A673 (cell line): ENCODE results near the gene CD3D. TPM values are rescaled to one million over a fixed set of nuclear protein-coding genes. Genes with fewer than 3 reads are reported as not detected.

Source experiments
- BruUV-seq: library from RNA; stranded (reverse); fragments of 400-500 nt; replicated peaks from 2 replicates; lab custom pipeline; 2021; lab: Mats Ljungman, UMichigan
- CTCF ChIA-PET: fragments of 300-600 bp; sonication (Branson Sonifier 250); formaldehyde crosslinking; loops from one replicate; lab custom pipeline; 2022; ENCODE audit warnings: antibody characterized with exemption; lab: Charles Lee
- POLR2A ChIA-PET: fragments of 300-600 bp; sonication (Branson Sonifier 250); formaldehyde crosslinking; loops from one replicate; lab custom pipeline; 2022; ENCODE audit warnings: antibody characterized with exemption; ENCODE audit not compliant: low non-redundant PET; lab: Charles Lee
- DNase-seq: peaks from one replicate; pipeline ENCODE4 v3.0.0-alpha.2; 2015; ENCODE audit warnings: low spot score
- H3K27ac ChIP-seq: fragments of 200-600 bp; sonication (generic); 2 replicates; pipeline ENCODE4 v1.5.1; 2016; ENCODE audit warnings: mixed run types, low read depth, mild to moderate bottlenecking, mixed read lengths, antibody characterized with exemption, low read length; ENCODE audit not compliant: poor library complexity, severe bottlenecking
- H3K27me3 ChIP-seq: fragments of 200-600 bp; sonication (generic); replicated peaks from 2 replicates; pipeline ENCODE4 v1.6.1; 2017; ENCODE audit warnings: mixed run types, low read depth, mild to moderate bottlenecking, mixed read lengths, antibody characterized with exemption, low read length; ENCODE audit not compliant: insufficient read depth, poor library complexity
- H3K36me3 ChIP-seq: fragments of 200-600 bp; sonication (generic); 2 replicates; pipeline ENCODE4 v1.6.1; 2016; ENCODE audit warnings: mixed run types, mild to moderate bottlenecking, mixed read lengths, antibody characterized with exemption, low read length; ENCODE audit not compliant: insufficient read depth, poor library complexity, severe bottlenecking
- H3K4me1 ChIP-seq: fragments of 200-600 bp; sonication (generic); 2 replicates; pipeline ENCODE4 v1.6.1; 2017; ENCODE audit warnings: mixed run types, mild to moderate bottlenecking, mixed read lengths, antibody characterized with exemption, low read length; ENCODE audit not compliant: insufficient read depth, poor library complexity, severe bottlenecking
- H3K4me3 ChIP-seq: fragments of 200-600 bp; sonication (generic); 2 replicates; pipeline ENCODE4 v1.5.1; 2016; ENCODE audit warnings: low read depth, mixed run types, mild to moderate bottlenecking, mixed read lengths, low read length; ENCODE audit not compliant: poor library complexity, severe bottlenecking
- H3K9me3 ChIP-seq: fragments of 200-600 bp; sonication (generic); 2 replicates; pipeline ENCODE4 v1.6.1; 2016; ENCODE audit warnings: mixed run types, low read depth, mild to moderate bottlenecking, mixed read lengths, antibody characterized with exemption, low read length; ENCODE audit not compliant: poor library complexity, severe bottlenecking
- CTCF ChIP-seq: fragments of 300-800, 200-600 bp; sonication (generic); conservative IDR thresholded peaks from 2 replicates; pipeline ENCODE4 v1.5.1; 2017; ENCODE audit warnings: low read depth, mild to moderate bottlenecking, antibody characterized with exemption, low read length, moderate library complexity, mixed read lengths
- EZH2 ChIP-seq: fragments of 200-600 bp; sonication (generic); IDR thresholded peaks from 2 replicates; pipeline ENCODE4 v1.6.1; 2017; ENCODE audit warnings: borderline replicate concordance, low read depth, mild to moderate bottlenecking, mixed read lengths, antibody characterized with exemption, low read length; ENCODE audit not compliant: poor library complexity, severe bottlenecking
- intact Hi-C: fragments of 100-400 bp; cut with micrococcal nuclease; formaldehyde crosslinking; loops from one replicate; pipeline ENCODE4 v1.10.0; 2022; ENCODE audit not compliant: unreplicated experiment
- total RNA-seq: library from RNA; stranded (reverse); gene quantifications from 2 replicates; pipeline ENCODE4 v1.2.3, GENCODE V29; 2021

CD3D gene
- total RNA-seq, 1 experiment from 2014 or later, result not detected

DNA sequence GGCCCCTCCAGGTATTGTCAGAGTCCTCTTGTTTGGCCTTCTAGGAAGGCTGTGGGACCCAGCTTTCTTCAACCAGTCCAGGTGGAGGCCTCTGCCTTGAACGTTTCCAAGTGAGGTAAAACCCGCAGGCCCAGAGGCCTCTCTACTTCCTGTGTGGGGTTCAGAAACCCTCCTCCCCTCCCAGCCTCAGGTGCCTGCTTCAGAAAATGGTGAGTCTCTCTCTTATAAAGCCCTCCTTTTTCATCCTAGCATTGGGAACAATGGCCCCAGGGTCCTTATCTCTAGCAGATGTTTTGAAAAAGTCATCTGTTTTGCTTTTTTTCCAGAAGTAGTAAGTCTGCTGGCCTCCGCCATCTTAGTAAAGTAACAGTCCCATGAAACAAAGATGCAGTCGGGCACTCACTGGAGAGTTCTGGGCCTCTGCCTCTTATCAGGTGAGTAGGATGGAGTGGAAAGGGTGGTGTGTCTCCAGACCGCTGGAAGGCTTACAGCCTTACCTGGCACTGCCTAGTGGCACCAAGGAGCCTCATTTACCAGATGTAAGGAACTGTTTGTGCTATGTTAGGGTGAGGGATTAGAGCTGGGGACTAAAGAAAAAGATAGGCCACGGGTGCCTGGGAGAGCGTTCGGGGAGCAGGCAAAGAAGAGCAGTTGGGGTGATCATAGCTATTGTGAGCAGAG is 37.8 kb downstream of the CD3D start, which contains the start of gene CD3E:
TSS of gene CD3E (plus strand) at position 163 of the 681 bp plus-strand sequence. CDS start at position 386, 223 bp downstream.
- no peak within 1 kb of the TSS for H3K4me3 ChIP-seq
- no peaks in the 10 kb centered on the region for H3K36me3 ChIP-seq
- intact Hi-C loops, result no loop called here
- POLR2A ChIA-PET, result interaction anchor here (0.6 kb wide), 1 partner anchor 256 kb away, joined by 3 read pairs; no protein-coding TSS in a partner anchor
- no peak for TF ChIP-seq EZH2
- TF ChIP-seq CTCF, result no peak
- DNase-seq, result no peak
- CTCF ChIA-PET, result no interaction called here
- no peak within 1 kb of the TSS for H3K27ac ChIP-seq
- no peaks in the 10 kb centered on the region for H3K4me1 ChIP-seq
- no TSS peak for BruUV-seq
- no peaks in the 10 kb centered on the region for H3K9me3 ChIP-seq
- H3K27me3 ChIP-seq, result peaks cover 46% of the 10 kb centered on the region

- Histone ChIP-seq H3K36me3 (no peaks in the 10 kb centered on the region), H3K27me3 (peaks cover 46% of the 10 kb centered on the region), H3K9me3 (no peaks in the 10 kb centered on the region), H3K4me3 (no peak overlapping the region), H3K27ac (no peak overlapping the region), H3K4me1 (no peaks in the 10 kb centered on the region)
- intact Hi-C loops, result no loop called here
- ChIA-PET POLR2A (no interaction called here), CTCF (no interaction called here)
- BruUV-seq, result no TSS peak
- no peak for DNase-seq
- no peak for TF ChIP-seq EZH2
- no peak for TF ChIP-seq CTCF
Measured at GRCh38 chr11:118304227-118304567, 38.3 kb downstream of the CD3D start.

DNA sequence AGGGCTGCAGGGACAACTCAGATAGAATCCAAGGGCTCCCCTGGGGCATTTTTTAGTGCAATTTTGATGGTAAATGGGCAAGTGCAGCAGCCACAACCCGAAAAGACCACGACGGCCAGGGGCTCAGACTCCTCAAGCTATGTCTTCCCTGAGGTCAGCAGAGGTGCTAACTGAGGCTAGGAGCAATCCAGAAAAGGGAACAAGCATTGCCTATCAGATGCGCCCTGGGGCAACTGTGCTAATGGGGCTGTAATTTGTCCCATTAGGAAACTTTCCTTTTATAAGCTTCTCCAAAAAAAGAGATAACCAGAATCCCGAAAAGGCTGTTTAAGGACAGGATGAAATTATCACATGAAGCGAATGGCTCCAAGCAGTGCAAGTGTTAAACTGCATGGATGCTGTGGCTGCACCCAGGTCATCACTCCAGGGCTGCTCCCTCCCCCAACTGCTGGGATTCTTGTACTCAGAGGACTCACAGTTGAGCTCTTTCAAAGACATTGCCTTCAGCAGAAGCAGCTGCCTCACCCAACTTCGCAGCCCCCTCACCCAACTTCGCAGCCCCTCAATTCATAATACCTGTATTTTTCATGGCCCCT is 40.8 kb downstream of the CD3D start:
- Histone ChIP-seq H3K9me3 (no peaks in the 10 kb centered on the region), H3K36me3 (no peaks in the 10 kb centered on the region), H3K4me3 (no peak overlapping the region), H3K27ac (no peak overlapping the region), H3K27me3 (peaks cover 46% of the 10 kb centered on the region), H3K4me1 (no peaks in the 10 kb centered on the region)
- TF ChIP-seq EZH2 (no peak), CTCF (no peak)
- CTCF ChIA-PET, result no interaction called here
- intact Hi-C loops, result no loop called here
- POLR2A ChIA-PET, result no interaction called here
- no peak for DNase-seq
- BruUV-seq, result no TSS peak
